ENCODE data around the gene FRS2.

FRS2 gene

GRCh38 chr12:69616025-69616424 lies 145.8 kb downstream of the FRS2 start:
- FAIRE-seq (no peak), DNase-seq (ENCODE audit: insufficient read length, low spot score) (no peak)

- FAIRE-seq (no peak), DNase-seq (ENCODE audit: insufficient read length, low spot score) (no peak)
Measured at GRCh38 chr12:69619050-69619449, 148.9 kb downstream of the FRS2 start.

GRCh38 chr12:69620077-69620476 lies 149.9 kb downstream of the FRS2 start:
- FAIRE-seq (no peak), DNase-seq (ENCODE audit: insufficient read length, low spot score) (no peak)

GRCh38 chr12:69620921-69621320 lies 150.7 kb downstream of the FRS2 start:
- DNase-seq (ENCODE audit: insufficient read length, low spot score), result no peak
- FAIRE-seq, result no peak

- no peak for DNase-seq (ENCODE audit: insufficient read length, low spot score)
- no peak for FAIRE-seq
Measured at GRCh38 chr12:69621551-69621950, 151.4 kb downstream of the FRS2 start.

- DNase-seq (ENCODE audit: insufficient read length, low spot score) (no peak), FAIRE-seq (no peak)
Measured at GRCh38 chr12:69623970-69624369, 153.8 kb downstream of the FRS2 start.

- no peak for FAIRE-seq
- no peak for DNase-seq (ENCODE audit: insufficient read length, low spot score)
Measured at GRCh38 chr12:69627501-69627900, 157.3 kb downstream of the FRS2 start.

Data from HTR-8/SVneo (cell line).